Ovary (tissue), 9 donors: Measurements from ENCODE around the gene APP. TPM values are rescaled to one million over a fixed set of nuclear protein-coding genes. Genes with fewer than 3 reads are reported as not detected.

Experiments
- DNase-seq, 5 donors: peaks; one replicate each; pipeline ENCODE4 v3.0.0-alpha.2; 2019 to 2020
- H3K27ac ChIP-seq, 2 donors: fragments of 200-600 bp; one replicate each; pipeline versions ENCODE4 v1.5.1 to v1.8.0; 2019 to 2022
- H3K27me3 ChIP-seq: fragments of 200-600 bp; one replicate; pipeline ENCODE4 v1.8.0; 2022
- H3K36me3 ChIP-seq: fragments of 200-600 bp; sonication (generic); one replicate; pipeline ENCODE4 v1.5.1; 2019
- H3K4me1 ChIP-seq: one replicate; pipeline ENCODE4 v1.8.1; 2013; ENCODE audit warnings: mild to moderate bottlenecking, moderate library complexity; ENCODE audit not compliant: insufficient read depth
- H3K4me3 ChIP-seq: fragments of 200-600 bp; sonication (generic); one replicate; pipeline ENCODE4 v1.5.1; 2017
- H3K9me3 ChIP-seq, 2 donors: fragments of 200-600 bp in 1 of 2; sonication (generic) in 1 of 2; one replicate each; pipeline versions ENCODE4 v1.5.1 to v1.8.1; 2013 to 2019; ENCODE audit warnings: mild to moderate bottlenecking in 1 of 2, moderate library complexity in 1 of 2
- EP300 ChIP-seq: sonication (generic); formaldehyde crosslinking; IDR thresholded peaks from one replicate; pipeline ENCODE4 v1.6.1; 2017; ENCODE audit warnings: antibody characterized with exemption
- POLR2A ChIP-seq: fragments of 450-650 bp; IDR thresholded peaks from one replicate; pipeline ENCODE4 v1.6.1; 2017; ENCODE audit warnings: antibody characterized with exemption, mild to moderate bottlenecking, moderate library complexity
- WGBS, 3 donors: extraction: QIAGEN DNeasy Blood & Tissue Kit in 1 of 3; methylation state at CpG; one replicate each; pipeline versions ENCODE4 v1.1.5 to v1.1.7; 2013 to 2017; 5-methylcytosine and 5-hydroxymethylcytosine counted together
- intact Hi-C, 4 donors: fragments of 100-400 bp; cut with DNase I; formaldehyde crosslinking; loops; one replicate each; pipeline versions ENCODE4 v1.11.0 to v1.15.1; 2022 to 2023
- polyA plus RNA-seq, 2 donors: library from polyadenylated mRNA; stranded (reverse); fragments of 200-250 nt in 1 of 2; fragments of 350-450 nt in 1 of 2; fragmentation: Illumina TruSeq in 1 of 2; extraction: RNeasy Lipid Tissue Mini Kit (QIAGEN cat#74804) in 1 of 2; gene quantifications; one replicate each; pipeline ENCODE4 v1.2.3, GENCODE V29; 2013 to 2014
- total RNA-seq, 7 donors: library from RNA; depleted of rRNA in 2 of 7; stranded (reverse); fragments of >200 nt in 2 of 7; fragmentation: NEBNext Ultra II Directional in 3 of 7; extraction: Animal tissue kit (Norgen Biotek cat#: 25700) in 3 of 7; gene quantifications; one replicate each; pipeline versions ENCODE4 v1.1.0 to v1.2.4, GENCODE V29; 2016 to 2023
- TF ChIP-seq, protein P1 (sequence below), 3 donors: fragments of 450-650 bp in 2 of 3; fragments of 200-600 bp in 1 of 3; IDR thresholded peaks; one replicate each; pipeline versions ENCODE4 v1.5.1 to v1.8.0; 2016 to 2022; ENCODE audit warnings: antibody characterized with exemption in 3 of 3, mild to moderate bottlenecking in 1 of 3
- donor health status: DM: no; HTN: no; CAD: no; lungs with moderate emphysema.
- donor health status: DM: no; HTN: no; CAD: no.
- donor health status: Bipolar disorder and iron deficiency.
- donor health status: DM: yes; HTN: yes; CAD: no.
- donor health status: DM: no; HTN: no; CAD: no.
- donor health status: DM: yes; HTN: yes; CAD: no.

APP gene
- total and polyA plus RNA-seq, 9 donors = 211 to 945 (median 364) TPM

DNA sequence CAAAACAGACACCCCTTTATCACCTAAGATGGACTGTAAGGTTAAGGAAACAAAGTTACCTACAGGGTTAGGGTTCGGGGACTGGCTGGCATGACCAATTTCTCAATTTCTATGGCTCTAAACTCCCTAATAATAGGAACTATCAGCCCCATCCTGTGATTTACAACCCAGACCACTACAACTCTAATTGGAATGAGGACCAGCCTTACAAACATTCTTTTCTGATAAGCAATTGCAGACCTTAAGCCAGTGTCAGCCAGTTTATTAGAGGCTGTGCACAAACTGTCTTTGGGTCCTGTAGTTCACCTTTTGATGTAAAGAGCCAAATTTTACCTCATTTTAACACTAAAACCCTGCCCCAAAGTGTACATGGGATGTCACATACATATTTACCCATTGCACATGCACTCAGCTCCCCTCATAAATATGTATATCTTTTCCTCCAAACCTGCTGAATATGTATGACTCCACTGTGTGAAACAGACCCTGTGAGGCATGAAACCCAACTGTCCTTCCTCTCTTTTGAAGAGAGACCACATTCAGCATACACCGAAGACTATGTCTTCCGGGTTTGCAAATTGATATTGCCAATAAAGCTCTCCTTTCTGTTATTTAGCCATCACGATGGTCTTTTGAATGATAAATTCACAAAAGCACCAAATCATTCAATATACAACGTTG, 7.3 kb upstream of the APP start:
- no peak overlapping the region for H3K27ac ChIP-seq
- H3K4me3 ChIP-seq = no peak overlapping the region
- 87 to 88% (median 88%) methylated on average over 5 of the region's 5 CpGs for WGBS, 3 donors
- peaks cover 1% of the 10 kb centered on the region for H3K4me1 ChIP-seq
- no peaks in the 10 kb centered on the region for H3K36me3 ChIP-seq
- no peaks in the 10 kb centered on the region for H3K27me3 ChIP-seq
- intact Hi-C loops = no loop called here
- DNase-seq = no peak
- no peaks in the 10 kb centered on the region for H3K9me3 ChIP-seq
- TF ChIP-seq, protein P1, sequence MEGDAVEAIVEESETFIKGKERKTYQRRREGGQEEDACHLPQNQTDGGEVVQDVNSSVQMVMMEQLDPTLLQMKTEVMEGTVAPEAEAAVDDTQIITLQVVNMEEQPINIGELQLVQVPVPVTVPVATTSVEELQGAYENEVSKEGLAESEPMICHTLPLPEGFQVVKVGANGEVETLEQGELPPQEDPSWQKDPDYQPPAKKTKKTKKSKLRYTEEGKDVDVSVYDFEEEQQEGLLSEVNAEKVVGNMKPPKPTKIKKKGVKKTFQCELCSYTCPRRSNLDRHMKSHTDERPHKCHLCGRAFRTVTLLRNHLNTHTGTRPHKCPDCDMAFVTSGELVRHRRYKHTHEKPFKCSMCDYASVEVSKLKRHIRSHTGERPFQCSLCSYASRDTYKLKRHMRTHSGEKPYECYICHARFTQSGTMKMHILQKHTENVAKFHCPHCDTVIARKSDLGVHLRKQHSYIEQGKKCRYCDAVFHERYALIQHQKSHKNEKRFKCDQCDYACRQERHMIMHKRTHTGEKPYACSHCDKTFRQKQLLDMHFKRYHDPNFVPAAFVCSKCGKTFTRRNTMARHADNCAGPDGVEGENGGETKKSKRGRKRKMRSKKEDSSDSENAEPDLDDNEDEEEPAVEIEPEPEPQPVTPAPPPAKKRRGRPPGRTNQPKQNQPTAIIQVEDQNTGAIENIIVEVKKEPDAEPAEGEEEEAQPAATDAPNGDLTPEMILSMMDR (IDR thresholded peaks at IDR 0.05) = no peak
- no peak for TF ChIP-seq EP300
- no peak for TF ChIP-seq POLR2A

DNA sequence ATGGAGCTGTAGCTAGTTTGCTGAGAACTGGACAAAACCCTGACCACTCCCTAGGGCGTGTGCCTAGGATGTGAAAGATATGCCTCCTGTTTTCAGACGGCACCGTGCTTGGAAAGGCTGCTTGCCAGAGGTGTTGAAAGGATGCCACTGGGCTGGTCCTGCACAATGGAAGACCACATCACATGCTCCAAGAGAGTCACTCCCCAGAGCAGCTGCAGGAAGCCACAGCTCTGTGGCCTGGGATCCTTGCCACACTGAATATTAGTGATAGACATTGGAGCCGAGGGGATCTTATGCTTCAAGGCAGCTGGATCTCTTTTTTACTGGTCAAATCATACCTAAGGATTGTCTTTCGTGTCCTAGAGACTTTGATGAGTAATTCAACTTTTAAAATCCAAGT, 6.6 kb upstream of the APP start:
- H3K27me3 ChIP-seq = no peaks in the 10 kb centered on the region
- no peak overlapping the region for H3K27ac ChIP-seq
- peaks cover 1% of the 10 kb centered on the region for H3K4me1 ChIP-seq
- intact Hi-C loops = no loop called here
- H3K36me3 ChIP-seq = no peaks in the 10 kb centered on the region
- H3K9me3 ChIP-seq = no peaks in the 10 kb centered on the region
- 31 to 34% (median 34%) methylated on average over 5 of the region's 5 CpGs for WGBS, 3 donors
- DNase-seq = peak in 1 of 5 donors; percentile 19
- no peak for TF ChIP-seq EP300
- TF ChIP-seq, protein P1 (IDR thresholded peaks at IDR 0.05) = no peak
- no peak for TF ChIP-seq POLR2A
- no peak overlapping the region for H3K4me3 ChIP-seq

DNA sequence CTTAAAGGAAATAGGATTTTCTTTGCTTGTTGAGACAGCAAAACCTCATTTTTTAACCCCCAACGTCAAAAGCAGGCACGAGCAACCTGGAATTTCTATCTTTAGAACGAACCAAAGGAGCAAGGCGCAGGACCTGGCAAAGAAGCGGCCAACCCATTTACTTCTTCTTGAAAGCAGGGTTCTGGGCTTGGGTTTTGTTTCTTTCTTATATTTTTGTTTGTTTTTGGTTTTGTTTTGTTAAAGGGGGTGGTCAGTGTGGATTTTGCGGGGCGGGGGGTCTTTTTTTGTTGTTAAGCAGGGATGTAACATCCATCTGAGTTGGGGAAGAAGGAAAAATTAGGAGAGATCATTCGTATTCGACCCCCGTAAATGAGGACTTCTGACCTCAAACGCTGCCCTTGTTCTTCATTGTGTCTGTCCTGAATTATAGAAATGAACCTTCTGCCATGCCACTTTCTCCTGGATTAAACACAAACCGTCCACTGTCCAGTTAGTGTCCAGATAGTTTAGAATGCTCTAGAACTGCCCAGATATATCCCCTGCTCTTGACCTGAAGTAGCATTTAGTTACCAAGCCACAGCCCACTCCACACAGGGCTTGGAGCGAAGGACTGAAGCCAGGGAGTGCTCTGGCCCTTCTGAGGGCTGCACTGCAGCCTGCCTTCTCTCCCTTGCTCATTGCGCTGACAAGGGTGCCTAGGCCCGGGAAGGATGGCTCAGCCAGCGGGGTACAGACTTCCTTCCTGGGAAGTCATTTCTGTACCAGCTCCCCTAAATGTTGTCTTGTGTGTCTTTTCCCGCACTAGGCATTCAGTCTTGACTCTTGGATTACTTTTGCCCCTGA, 909 bp upstream of the APP start:
- H3K9me3 ChIP-seq = no peaks in the 10 kb centered on the region
- no peaks in the 10 kb centered on the region for H3K36me3 ChIP-seq
- no peak overlapping the region for H3K27ac ChIP-seq
- H3K4me1 ChIP-seq = no peaks in the 10 kb centered on the region
- intact Hi-C loops = loop anchor here in 3 of 4 donors (2.0 to 5.0 kb wide), 4 partner anchors 274 to 289 kb away; no protein-coding TSS in a partner anchor
- H3K27me3 ChIP-seq = no peaks in the 10 kb centered on the region
- 57 to 61% (median 60%) methylated on average over 17 of the region's 17 CpGs for WGBS, 3 donors
- TF ChIP-seq EP300 = no peak
- no peak for TF ChIP-seq POLR2A
- no peak for DNase-seq
- H3K4me3 ChIP-seq = peak overlapping the region; percentile 63

DNA sequence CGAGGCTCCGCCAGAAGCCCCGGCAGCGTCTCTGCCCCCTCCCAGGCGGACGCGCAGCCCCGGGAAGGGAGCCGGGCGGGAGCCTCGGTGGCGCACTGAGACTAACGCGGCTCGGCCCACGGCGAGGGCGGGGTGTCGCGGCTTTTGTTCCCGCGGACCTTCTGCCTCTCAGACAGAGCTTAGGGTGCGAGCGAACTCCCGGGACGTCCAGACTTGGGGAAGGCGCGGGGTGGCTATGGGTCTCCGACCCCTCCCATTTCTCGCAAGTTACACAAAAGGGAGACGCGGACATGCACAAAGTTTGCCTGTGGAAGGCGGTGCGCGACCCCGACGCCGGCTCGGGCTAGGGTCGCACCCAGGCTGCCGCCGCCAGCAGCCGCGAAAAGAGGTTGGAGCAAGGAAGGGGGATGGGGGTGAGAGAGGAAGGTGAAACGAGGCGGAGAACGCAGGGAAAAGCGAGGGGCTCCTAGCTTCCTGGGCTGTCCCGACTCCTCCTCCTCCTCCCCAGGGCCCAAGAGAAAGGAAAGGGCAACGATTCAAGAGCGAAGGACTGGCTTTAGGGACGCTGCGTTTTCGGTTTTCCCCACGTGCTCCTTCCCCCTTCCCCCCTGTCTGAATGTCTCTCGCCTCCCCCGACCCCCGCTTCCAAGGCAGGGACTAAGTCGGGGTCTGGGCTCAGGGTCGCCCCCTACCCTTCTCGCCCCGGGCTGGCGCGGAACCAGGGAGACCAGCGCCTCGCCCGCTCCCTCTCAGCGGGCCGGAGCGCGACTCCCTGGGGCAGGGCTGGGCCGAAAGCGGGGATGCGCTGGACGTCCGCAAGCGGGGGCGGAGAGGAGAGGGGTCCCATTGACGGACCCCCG, 729 bp downstream of the APP start:
- peak overlapping the region; percentile 56 to 65 for H3K27ac ChIP-seq
- intact Hi-C loops = loop anchor here (2.0 to 10.0 kb wide), 5 partner anchors 273 to 535 kb away; partner anchors contain the start of gene JAM2 (in 1 of the 4)
- no peaks in the 10 kb centered on the region for H3K36me3 ChIP-seq
- H3K4me3 ChIP-seq = peak overlapping the region; percentile 63
- 0 to 1% (median 0%) methylated on average over 51 to 80 of the region's 80 CpGs for WGBS, 3 donors
- DNase-seq = peak; percentile 38 to 68 (median 64)
- no peaks in the 10 kb centered on the region for H3K27me3 ChIP-seq
- TF ChIP-seq, protein P1 (IDR thresholded peaks at IDR 0.05) = no peak
- peak; percentile 7 for TF ChIP-seq POLR2A
- no peaks in the 10 kb centered on the region for H3K4me1 ChIP-seq
- H3K9me3 ChIP-seq = no peaks in the 10 kb centered on the region
